ENCODE results near the gene UNCX.

Gene UNCX

DNA sequence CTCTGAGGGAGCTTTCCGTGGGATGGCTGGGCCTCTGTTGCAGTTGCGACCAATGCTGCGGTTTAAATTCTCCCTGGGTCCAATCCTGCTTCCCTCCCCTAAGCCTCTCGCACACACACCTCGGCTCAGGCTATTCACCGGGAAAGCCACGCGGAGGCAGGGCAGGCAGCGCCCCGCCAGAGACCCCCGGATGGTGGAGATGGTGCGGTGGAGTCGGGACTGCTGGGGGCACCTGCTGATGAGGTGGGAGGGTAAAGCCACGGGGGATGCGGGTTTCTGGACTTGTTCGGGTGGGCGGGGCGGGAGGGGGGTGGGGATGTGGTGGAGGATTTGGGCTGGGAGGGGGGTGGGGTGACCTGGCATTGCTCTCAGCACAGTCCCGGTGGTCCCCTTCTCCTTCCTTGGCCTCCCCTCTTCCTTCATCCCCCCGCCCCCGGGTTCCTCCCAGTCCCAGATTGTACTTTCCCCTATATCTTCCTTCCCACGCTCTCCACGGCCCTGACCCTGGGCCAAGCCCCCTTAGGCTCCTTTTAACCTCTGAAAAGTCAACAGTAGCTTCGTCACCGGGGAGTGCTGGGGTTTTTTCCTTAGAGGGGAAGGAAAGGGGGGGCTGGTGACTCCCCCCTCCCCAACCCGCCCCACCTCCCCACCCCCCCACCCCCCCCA, 16.4 kb downstream of the UNCX start:
- no peaks in the 10 kb centered on the region for H3K4me1 ChIP-seq (ENCODE audit: control insufficient read depth, low read length)
- H3K27me3 ChIP-seq (ENCODE audit: control insufficient read depth, low read length), result peaks cover 19% of the 10 kb centered on the region

DNA sequence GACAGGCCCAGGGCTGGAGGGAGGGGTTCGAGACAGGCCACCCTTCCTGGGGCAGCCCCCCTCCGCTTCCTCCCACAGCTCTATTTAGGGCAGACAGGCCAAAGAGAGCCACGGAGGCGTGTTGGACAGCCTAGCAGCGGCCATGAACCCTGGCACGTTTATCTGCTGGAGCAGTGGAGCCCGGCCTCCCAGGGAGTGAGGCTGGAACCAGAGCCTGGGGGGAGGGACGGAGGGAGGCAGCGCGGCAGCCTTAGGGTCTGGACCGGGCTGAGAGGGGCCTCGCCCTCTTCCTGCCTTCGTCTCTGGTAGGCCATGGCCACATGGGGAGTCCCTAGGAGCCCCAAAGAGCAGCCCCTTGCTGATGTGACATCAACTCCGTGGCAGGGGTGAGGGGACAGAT, 17.1 kb downstream of the UNCX start:
- Histone ChIP-seq H3K36me3 (ENCODE audit: control insufficient read depth, low read length) (no peaks in the 10 kb centered on the region), H3K79me2 (ENCODE audit: control insufficient read depth, low read length) (no peaks in the 10 kb centered on the region), H3K27ac (ENCODE audit: low read depth, low read length) (no peak overlapping the region), H3K9me3 (ENCODE audit: control insufficient read depth, insufficient read depth, low read length) (no peaks in the 10 kb centered on the region), H3K27me3 (ENCODE audit: control insufficient read depth, low read length) (peaks cover 14% of the 10 kb centered on the region), H3K4me3 (ENCODE audit: low read length) (no peak overlapping the region), H3F3A (ENCODE audit: control insufficient read depth, insufficient read depth) (no peaks in the 10 kb centered on the region), H3K4me1 (ENCODE audit: control insufficient read depth, low read length) (no peaks in the 10 kb centered on the region), H3K9me2 (replicated peaks; ENCODE audit: control insufficient read depth, low read length) (no peaks in the 10 kb centered on the region), H3K4me2 (ENCODE audit: low read length) (no peak overlapping the region), H4K20me1 (ENCODE audit: control insufficient read depth, insufficient read depth, low read depth, low read length) (no peaks in the 10 kb centered on the region; the same call in 1 of the 2 replicates)
- TF ChIP-seq, protein P1, sequence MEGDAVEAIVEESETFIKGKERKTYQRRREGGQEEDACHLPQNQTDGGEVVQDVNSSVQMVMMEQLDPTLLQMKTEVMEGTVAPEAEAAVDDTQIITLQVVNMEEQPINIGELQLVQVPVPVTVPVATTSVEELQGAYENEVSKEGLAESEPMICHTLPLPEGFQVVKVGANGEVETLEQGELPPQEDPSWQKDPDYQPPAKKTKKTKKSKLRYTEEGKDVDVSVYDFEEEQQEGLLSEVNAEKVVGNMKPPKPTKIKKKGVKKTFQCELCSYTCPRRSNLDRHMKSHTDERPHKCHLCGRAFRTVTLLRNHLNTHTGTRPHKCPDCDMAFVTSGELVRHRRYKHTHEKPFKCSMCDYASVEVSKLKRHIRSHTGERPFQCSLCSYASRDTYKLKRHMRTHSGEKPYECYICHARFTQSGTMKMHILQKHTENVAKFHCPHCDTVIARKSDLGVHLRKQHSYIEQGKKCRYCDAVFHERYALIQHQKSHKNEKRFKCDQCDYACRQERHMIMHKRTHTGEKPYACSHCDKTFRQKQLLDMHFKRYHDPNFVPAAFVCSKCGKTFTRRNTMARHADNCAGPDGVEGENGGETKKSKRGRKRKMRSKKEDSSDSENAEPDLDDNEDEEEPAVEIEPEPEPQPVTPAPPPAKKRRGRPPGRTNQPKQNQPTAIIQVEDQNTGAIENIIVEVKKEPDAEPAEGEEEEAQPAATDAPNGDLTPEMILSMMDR (IDR thresholded peaks at IDR 0.05; ENCODE audit: low read depth, low read length, poor library complexity, severe bottlenecking), result no peak
- TF ChIP-seq EZH2phosphoT487 (IDR thresholded peaks at IDR 0.05; ENCODE audit: borderline replicate concordance, low read length), result no peak

More for the DNA sequence above, 16.4 kb downstream of the UNCX start:
- H3K4me3 ChIP-seq (ENCODE audit: low read length), result no peak overlapping the region
- H3K27ac ChIP-seq (ENCODE audit: low read depth, low read length), result no peak overlapping the region
- no peak overlapping the region for H3K4me2 ChIP-seq (ENCODE audit: low read length)
- no peaks in the 10 kb centered on the region for H3K79me2 ChIP-seq (ENCODE audit: control insufficient read depth, low read length)
- no peaks in the 10 kb centered on the region for H3K36me3 ChIP-seq (ENCODE audit: control insufficient read depth, low read length)
- TF ChIP-seq, protein P1 (IDR thresholded peaks at IDR 0.05; ENCODE audit: low read depth, low read length, poor library complexity, severe bottlenecking), result no peak
- no peak for TF ChIP-seq EZH2phosphoT487 (IDR thresholded peaks at IDR 0.05; ENCODE audit: borderline replicate concordance, low read length)
- no peaks in the 10 kb centered on the region for H3K9me3 ChIP-seq (ENCODE audit: control insufficient read depth, insufficient read depth, low read length)
- no peaks in the 10 kb centered on the region for H3K9me2 ChIP-seq (replicated peaks; ENCODE audit: control insufficient read depth, low read length)
- no peaks in the 10 kb centered on the region for H3F3A ChIP-seq (ENCODE audit: control insufficient read depth, insufficient read depth)
- H4K20me1 ChIP-seq (ENCODE audit: control insufficient read depth, insufficient read depth, low read depth, low read length), result no peaks in the 10 kb centered on the region; the same call in 1 of the 2 replicates

DNA sequence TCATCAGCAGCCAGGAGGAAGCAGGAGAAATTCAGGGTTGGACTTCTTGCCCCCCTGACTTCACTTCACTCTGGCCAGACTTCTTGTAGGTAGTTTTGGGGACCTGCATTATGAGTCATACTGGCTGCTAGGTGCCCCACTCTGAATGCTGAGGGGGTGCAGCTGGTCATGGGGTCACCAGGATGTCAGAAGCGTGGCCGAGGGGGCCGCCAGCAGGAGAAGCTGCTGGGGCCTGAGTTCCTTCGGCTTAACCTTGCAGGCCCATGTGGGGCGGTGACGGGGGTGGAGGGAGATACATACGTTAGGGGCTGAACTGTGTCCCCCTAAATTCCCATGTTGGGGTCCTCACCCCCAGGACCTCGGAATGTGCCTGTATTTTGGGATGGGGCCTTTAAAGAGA, 18.2 kb downstream of the UNCX start:
- no peaks in the 10 kb centered on the region for H3K9me3 ChIP-seq (ENCODE audit: control insufficient read depth, insufficient read depth, low read length)
- no peaks in the 10 kb centered on the region for H3F3A ChIP-seq (ENCODE audit: control insufficient read depth, insufficient read depth)
- no peak overlapping the region for H3K4me3 ChIP-seq (ENCODE audit: low read length)
- H4K20me1 ChIP-seq (ENCODE audit: control insufficient read depth, insufficient read depth, low read depth, low read length), result no peaks in the 10 kb centered on the region
- H3K27ac ChIP-seq (ENCODE audit: low read depth, low read length), result no peak overlapping the region
- no peak for TF ChIP-seq EZH2phosphoT487 (IDR thresholded peaks at IDR 0.05; ENCODE audit: borderline replicate concordance, low read length)
- TF ChIP-seq, protein P1 (IDR thresholded peaks at IDR 0.05; ENCODE audit: low read depth, low read length, poor library complexity, severe bottlenecking), result no peak
- no peaks in the 10 kb centered on the region for H3K4me1 ChIP-seq (ENCODE audit: control insufficient read depth, low read length)
- no peaks in the 10 kb centered on the region for H3K79me2 ChIP-seq (ENCODE audit: control insufficient read depth, low read length)
- H3K27me3 ChIP-seq (ENCODE audit: control insufficient read depth, low read length), result 0 out of 2 replicates have a peak, but pooled peaks cover 2% of the 10 kb centered on the region
- H3K9me2 ChIP-seq (replicated peaks; ENCODE audit: control insufficient read depth, low read length), result no peaks in the 10 kb centered on the region
- H3K36me3 ChIP-seq (ENCODE audit: control insufficient read depth, low read length), result no peaks in the 10 kb centered on the region
- H3K4me2 ChIP-seq (ENCODE audit: low read length), result no peak overlapping the region

Measured in DOHH2 (cell line).